ENCODE results near the gene ZNF71. TPM values are rescaled to one million over a fixed set of nuclear protein-coding genes. Genes with fewer than 3 reads are reported as not detected.

ZNF71 gene
- total RNA-seq, 1 experiment from 2014 or later: 1.8 TPM

- Mint-ChIP-seq H3K27ac (ENCODE audit: unreplicated experiment) (no peak overlapping the region), H3K27me3 (ENCODE audit: unreplicated experiment) (no peaks in the 10 kb centered on the region), H3K4me1 (ENCODE audit: low read depth, unreplicated experiment) (no peaks in the 10 kb centered on the region), H3K9me3 (ENCODE audit: low read depth, unreplicated experiment) (peaks cover 32% of the 10 kb centered on the region), H3K36me3 (ENCODE audit: insufficient read depth, unreplicated experiment) (no peaks in the 10 kb centered on the region), H3K4me3 (ENCODE audit: low read depth, unreplicated experiment) (no peak overlapping the region)
- TF ChIP-seq CTCF (IDR thresholded peaks at IDR 0.05; ENCODE audit: unreplicated experiment): no peak
- CTCF ChIA-PET: no interaction called here
- no TSS peak for BruUV-seq (replicated peaks)
- intact Hi-C loops (cut with micrococcal nuclease; ENCODE audit: unreplicated experiment): no loop called here
- no peak for DNase-seq
Observed at GRCh38 chr19:56577719-56578602, 17.1 kb upstream of the ZNF71 start.

GRCh38 chr19:56594446-56594782, 688 bp upstream of the ZNF71 start:
- intact Hi-C loops (cut with micrococcal nuclease; ENCODE audit: unreplicated experiment): no loop called here
- no peak for TF ChIP-seq CTCF (IDR thresholded peaks at IDR 0.05; ENCODE audit: unreplicated experiment)
- peak overlapping the region; percentile 73 for H3K4me3 Mint-ChIP-seq (ENCODE audit: low read depth, unreplicated experiment)
- H3K27me3 Mint-ChIP-seq (ENCODE audit: unreplicated experiment): no peaks in the 10 kb centered on the region
- H3K9me3 Mint-ChIP-seq (ENCODE audit: low read depth, unreplicated experiment): peaks cover 41% of the 10 kb centered on the region
- no peak overlapping the region for H3K27ac Mint-ChIP-seq (ENCODE audit: unreplicated experiment)
- CTCF ChIA-PET: no interaction called here
- peaks cover 16% of the 10 kb centered on the region for H3K36me3 Mint-ChIP-seq (ENCODE audit: insufficient read depth, unreplicated experiment)
- no TSS peak for BruUV-seq (replicated peaks)
- no peak for DNase-seq
- H3K4me1 Mint-ChIP-seq (ENCODE audit: low read depth, unreplicated experiment): no peaks in the 10 kb centered on the region

GRCh38 chr19:56595548-56595899, 422 bp downstream of the ZNF71 start:
- no TSS peak for BruUV-seq (replicated peaks)
- intact Hi-C loops (cut with micrococcal nuclease; ENCODE audit: unreplicated experiment): no loop called here
- CTCF ChIA-PET: interaction anchor here (0.8 kb wide), 1 partner anchor 660 kb away, joined by 6 read pairs; no protein-coding TSS in a partner anchor

GRCh38 chr19:56596676-56597075, 1.6 kb downstream of the ZNF71 start:
- TF ChIP-seq CTCF (IDR thresholded peaks at IDR 0.05; ENCODE audit: unreplicated experiment): no peak
- Mint-ChIP-seq H3K27ac (ENCODE audit: unreplicated experiment) (no peak overlapping the region), H3K9me3 (ENCODE audit: low read depth, unreplicated experiment) (peaks cover 42% of the 10 kb centered on the region), H3K4me1 (ENCODE audit: low read depth, unreplicated experiment) (no peaks in the 10 kb centered on the region), H3K36me3 (ENCODE audit: insufficient read depth, unreplicated experiment) (peaks cover 16% of the 10 kb centered on the region), H3K4me3 (ENCODE audit: low read depth, unreplicated experiment) (no peak overlapping the region), H3K27me3 (ENCODE audit: unreplicated experiment) (no peaks in the 10 kb centered on the region)
- CTCF ChIA-PET: interaction anchor here (0.5 kb wide), 1 partner anchor 1590 kb away, joined by 8 read pairs; no protein-coding TSS in a partner anchor
- intact Hi-C loops (cut with micrococcal nuclease; ENCODE audit: unreplicated experiment): no loop called here
- BruUV-seq (replicated peaks): no TSS peak
- DNase-seq: no peak

More at GRCh38 chr19:56595548-56595899, 422 bp downstream of the ZNF71 start:
- no peaks in the 10 kb centered on the region for H3K27me3 Mint-ChIP-seq (ENCODE audit: unreplicated experiment)
- peaks cover 16% of the 10 kb centered on the region for H3K36me3 Mint-ChIP-seq (ENCODE audit: insufficient read depth, unreplicated experiment)
- no peaks in the 10 kb centered on the region for H3K4me1 Mint-ChIP-seq (ENCODE audit: low read depth, unreplicated experiment)
- H3K4me3 Mint-ChIP-seq (ENCODE audit: low read depth, unreplicated experiment): peak overlapping the region; percentile 73
- no peak overlapping the region for H3K27ac Mint-ChIP-seq (ENCODE audit: unreplicated experiment)
- TF ChIP-seq CTCF (IDR thresholded peaks at IDR 0.05; ENCODE audit: unreplicated experiment): no peak
- DNase-seq: no peak
- peaks cover 39% of the 10 kb centered on the region for H3K9me3 Mint-ChIP-seq (ENCODE audit: low read depth, unreplicated experiment)

Measured in Calu3 (cell line).